RWPE1 (cell line): ENCODE results near the gene EPHB1.

ENCODE experiments used
- CTCF ChIA-PET: fragments of 350-600 bp; sonication (Branson Sonifier 250); formaldehyde crosslinking; extraction: SDS; loops from one replicate; lab custom pipeline; 2021; lab: Yijun Ruan, JAX
- POLR2A ChIA-PET: fragments of 400-600 bp; formaldehyde crosslinking; extraction: SDS; loops from one replicate; lab custom pipeline; 2020; ENCODE audit warnings: antibody characterized with exemption; ENCODE audit not compliant: low non-redundant PET; lab: Yijun Ruan, JAX
- DNase-seq: peaks from one replicate; pipeline ENCODE4 v3.0.0; 2012; ENCODE audit warnings: low spot score
- H3K27ac ChIP-seq: fragments of 450-650 bp; 2 replicates; pipeline ENCODE4 v1.5.1; 2017
- TF ChIP-seq, protein P1 (sequence below): fragments of 450-650 bp; conservative IDR thresholded peaks from 2 replicates; pipeline ENCODE4 v1.5.1; 2017; ENCODE audit warnings: low read depth, mild to moderate bottlenecking

The EPHB1 gene

GRCh38 chr3:134976948-134977347, 181.9 kb downstream of the EPHB1 start:
- no peak overlapping the region for H3K27ac ChIP-seq
- POLR2A ChIA-PET = interaction anchor here (0.6 kb wide), 1 partner anchor 1170 kb away, joined by 3 read pairs; no protein-coding TSS in a partner anchor
- CTCF ChIA-PET = no interaction called here
- no peak for DNase-seq
- TF ChIP-seq, protein P1, sequence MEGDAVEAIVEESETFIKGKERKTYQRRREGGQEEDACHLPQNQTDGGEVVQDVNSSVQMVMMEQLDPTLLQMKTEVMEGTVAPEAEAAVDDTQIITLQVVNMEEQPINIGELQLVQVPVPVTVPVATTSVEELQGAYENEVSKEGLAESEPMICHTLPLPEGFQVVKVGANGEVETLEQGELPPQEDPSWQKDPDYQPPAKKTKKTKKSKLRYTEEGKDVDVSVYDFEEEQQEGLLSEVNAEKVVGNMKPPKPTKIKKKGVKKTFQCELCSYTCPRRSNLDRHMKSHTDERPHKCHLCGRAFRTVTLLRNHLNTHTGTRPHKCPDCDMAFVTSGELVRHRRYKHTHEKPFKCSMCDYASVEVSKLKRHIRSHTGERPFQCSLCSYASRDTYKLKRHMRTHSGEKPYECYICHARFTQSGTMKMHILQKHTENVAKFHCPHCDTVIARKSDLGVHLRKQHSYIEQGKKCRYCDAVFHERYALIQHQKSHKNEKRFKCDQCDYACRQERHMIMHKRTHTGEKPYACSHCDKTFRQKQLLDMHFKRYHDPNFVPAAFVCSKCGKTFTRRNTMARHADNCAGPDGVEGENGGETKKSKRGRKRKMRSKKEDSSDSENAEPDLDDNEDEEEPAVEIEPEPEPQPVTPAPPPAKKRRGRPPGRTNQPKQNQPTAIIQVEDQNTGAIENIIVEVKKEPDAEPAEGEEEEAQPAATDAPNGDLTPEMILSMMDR = no peak

DNA sequence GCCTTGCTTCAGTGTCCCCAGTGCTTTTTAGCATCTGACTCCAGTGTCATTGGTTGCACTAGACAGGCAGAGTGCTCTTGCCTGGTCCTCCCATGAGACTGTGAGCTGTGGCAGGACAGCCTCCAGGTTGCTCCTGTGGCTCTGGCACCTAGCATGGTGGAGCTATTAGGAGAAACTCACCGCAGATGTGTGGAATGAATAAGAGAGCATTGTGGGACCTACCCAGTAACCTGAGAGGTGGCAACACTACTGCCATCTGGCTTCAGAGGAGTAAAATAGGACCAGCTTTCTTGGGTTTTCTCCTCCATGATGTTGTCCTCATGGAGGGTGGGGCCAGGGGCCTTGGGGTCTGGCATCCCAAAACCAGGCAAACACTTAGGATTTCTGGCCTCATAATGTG, 183.6 kb downstream of the EPHB1 start:
- ChIA-PET POLR2A (no interaction called here), CTCF (interaction anchor here (0.5 kb wide), 1 partner anchor 84 kb away, joined by 3 read pairs; no protein-coding TSS in a partner anchor)
- TF ChIP-seq, protein P1 = no peak
- H3K27ac ChIP-seq = no peak overlapping the region
- no peak for DNase-seq

- DNase-seq = no peak
- no peak overlapping the region for H3K27ac ChIP-seq
- TF ChIP-seq, protein P1 = no peak
- CTCF ChIA-PET = no interaction called here
- POLR2A ChIA-PET = no interaction called here
Observed at GRCh38 chr3:134985864-134986715, 191.0 kb downstream of the EPHB1 start.

DNA sequence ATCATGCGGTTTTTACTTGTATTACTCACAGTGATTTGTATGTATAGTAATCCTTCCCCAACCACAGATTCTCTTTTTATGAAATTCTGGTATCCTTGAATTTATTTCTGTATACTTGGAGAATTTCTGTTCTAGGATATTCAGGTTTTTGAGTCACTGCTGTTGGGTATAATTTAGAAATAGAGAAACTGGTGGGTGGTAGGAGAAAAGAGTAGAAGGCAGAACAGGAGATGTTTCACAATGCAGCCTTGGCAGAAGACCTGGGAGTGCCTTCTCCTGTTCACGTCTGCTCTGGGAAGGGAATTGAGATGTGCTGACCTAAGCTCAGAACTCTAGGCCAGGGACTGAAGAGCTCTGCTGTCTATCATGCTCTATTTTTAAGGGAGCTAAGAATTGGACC, 193.6 kb downstream of the EPHB1 start:
- CTCF ChIA-PET = no interaction called here

DNA sequence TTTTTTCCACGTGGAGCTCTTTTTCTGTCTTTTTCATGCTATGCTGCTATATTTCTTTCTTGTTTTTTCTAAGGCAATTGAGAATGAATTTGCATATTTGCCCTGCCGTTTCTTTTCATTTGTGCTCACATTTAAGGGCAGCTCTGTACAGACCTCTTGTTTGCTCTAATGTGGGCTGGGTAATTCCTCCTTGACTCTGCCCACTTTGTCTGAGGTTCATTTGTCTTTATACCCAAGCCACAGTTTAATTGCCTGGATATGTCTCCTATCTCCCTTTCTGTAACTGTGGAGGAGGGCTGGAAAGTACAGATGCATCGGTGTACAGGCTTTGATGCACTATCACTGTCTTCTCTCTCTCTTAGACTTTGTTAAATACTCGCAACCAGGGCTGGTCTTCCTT, 195.9 kb downstream of the EPHB1 start:
- CTCF ChIA-PET = no interaction called here
- no peak overlapping the region for H3K27ac ChIP-seq
- POLR2A ChIA-PET = no interaction called here
- TF ChIP-seq, protein P1 = no peak
- no peak for DNase-seq

More for the DNA sequence above, 193.6 kb downstream of the EPHB1 start:
- DNase-seq = no peak
- POLR2A ChIA-PET = no interaction called here
- H3K27ac ChIP-seq = no peak overlapping the region
- TF ChIP-seq, protein P1 = no peak

DNA sequence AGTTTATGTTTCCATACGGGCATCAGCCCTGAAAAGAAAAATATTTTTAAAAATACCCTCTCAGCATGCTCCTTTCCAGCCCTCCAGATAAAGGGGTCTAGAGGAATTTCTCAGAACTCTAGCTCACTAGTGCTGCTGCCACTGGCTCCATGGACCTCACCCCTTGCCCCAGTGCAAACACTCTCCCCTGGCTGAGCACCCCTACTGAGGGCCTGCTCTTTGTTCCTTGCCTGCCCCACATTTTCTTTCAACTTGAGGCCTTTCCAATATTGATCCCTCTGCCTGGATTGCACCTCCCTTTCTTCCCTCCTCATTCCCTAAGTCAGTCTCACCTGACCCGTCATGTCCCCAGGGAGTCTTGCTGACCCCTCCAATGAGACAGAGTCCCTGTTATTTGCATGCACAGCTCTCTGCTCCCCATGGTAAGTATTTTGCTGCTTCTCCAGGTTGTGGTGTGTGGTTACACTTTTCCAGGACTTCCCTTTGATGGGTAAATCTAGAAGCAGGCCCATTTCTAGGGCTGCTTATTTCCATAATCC, 196.5 kb downstream of the EPHB1 start:
- POLR2A ChIA-PET = interaction anchor here (0.6 kb wide), 1 partner anchor 12 kb away, joined by 3 read pairs; no protein-coding TSS in a partner anchor
- no peak overlapping the region for H3K27ac ChIP-seq

More for the DNA sequence above, 196.5 kb downstream of the EPHB1 start:
- TF ChIP-seq, protein P1 = no peak
- CTCF ChIA-PET = interaction anchor here (0.7 kb wide), 1 partner anchor 800 kb away, joined by 3 read pairs; no protein-coding TSS in a partner anchor
- no peak for DNase-seq
